CD4-positive, alpha-beta T cell treated with Interleukin-17A for 1 hour (primary cell): ENCODE results near the gene MED25.

Experiments used
- DNase-seq: peaks from one replicate; pipeline ENCODE4 v3.0.0-alpha.2; 2020

MED25 gene

GRCh38 chr19:49799271-49799797, 18.8 kb upstream of the MED25 start:
- DNase-seq: no peak

GRCh38 chr19:49799798-49800376, 18.2 kb upstream of the MED25 start:
- DNase-seq: peak; percentile 27

- DNase-seq: no peak
These were observed 17.3 kb upstream of the MED25 start for GRCh38 chr19:49800771-49801170.

DNA sequence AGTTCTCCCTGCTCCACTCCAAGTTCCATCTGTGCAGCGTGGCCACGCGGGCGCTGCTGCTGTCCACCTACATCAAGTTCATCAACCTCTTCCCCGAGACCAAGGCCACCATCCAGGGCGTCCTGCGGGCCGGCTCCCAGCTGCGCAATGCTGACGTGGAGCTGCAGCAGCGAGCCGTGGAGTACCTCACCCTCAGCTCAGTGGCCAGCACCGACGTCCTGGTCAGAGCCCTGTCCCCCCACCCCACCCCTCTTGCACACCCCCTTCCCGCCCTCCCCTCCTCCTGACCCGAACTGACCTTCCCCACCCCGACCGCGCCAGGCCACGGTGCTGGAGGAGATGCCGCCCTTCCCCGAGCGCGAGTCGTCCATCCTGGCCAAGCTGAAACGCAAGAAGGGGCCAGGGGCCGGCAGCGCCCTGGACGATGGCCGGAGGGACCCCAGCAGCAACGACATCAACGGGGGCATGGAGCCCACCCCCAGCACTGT, 16.6 kb upstream of the MED25 start:
- DNase-seq: no peak

- DNase-seq: no peak
These were observed 16.0 kb upstream of the MED25 start for GRCh38 chr19:49801966-49802661.

- DNase-seq: no peak
These were observed 15.1 kb upstream of the MED25 start for GRCh38 chr19:49802836-49803528.

GRCh38 chr19:49803529-49803856, 14.6 kb upstream of the MED25 start:
- DNase-seq: no peak

- DNase-seq: no peak
These were observed 12.1 kb upstream of the MED25 start for GRCh38 chr19:49805822-49806619.

GRCh38 chr19:49806620-49806959, 11.5 kb upstream of the MED25 start:
- DNase-seq: no peak

DNA sequence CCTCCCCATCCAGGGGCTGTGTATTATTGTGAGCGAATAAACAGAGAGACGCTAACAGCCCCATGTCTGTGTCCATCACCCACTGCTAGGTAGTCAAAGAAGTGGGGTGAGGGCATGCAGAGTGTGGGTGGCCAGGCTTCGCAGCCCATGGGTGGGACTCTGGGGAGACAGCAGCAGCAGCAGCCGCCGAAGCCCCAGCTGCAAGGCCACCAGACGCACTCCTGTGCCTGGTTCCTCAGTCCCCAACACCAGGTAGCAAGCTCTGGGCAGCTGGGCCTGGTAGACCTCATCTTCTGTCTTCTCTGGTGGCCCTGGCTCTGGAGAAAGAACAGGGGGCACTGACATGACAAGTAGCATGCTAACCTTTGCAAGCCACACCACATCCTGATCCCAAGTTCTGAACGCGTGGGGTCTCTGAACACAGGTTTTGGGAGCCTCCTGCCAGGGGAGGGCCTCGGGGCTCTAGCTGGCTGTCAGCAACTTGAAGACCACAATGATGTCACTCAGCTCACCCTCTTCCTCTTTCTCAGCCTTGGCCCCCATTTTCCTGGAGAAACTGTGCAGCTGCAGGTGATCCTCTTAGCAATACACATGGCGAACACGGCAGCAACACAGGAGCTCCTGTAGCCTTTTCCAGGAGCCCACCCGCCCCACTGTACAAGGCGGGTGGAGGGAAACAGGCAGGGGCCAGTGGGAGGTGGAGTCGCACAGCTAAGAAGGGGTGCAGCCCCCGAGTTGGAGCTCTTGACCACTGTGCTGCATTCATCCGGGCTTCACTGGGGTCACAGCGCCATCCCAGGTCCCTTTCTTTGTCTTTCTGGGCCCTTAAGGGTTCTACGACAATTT, 10.8 kb upstream of the MED25 start:
- no peak for DNase-seq

DNA sequence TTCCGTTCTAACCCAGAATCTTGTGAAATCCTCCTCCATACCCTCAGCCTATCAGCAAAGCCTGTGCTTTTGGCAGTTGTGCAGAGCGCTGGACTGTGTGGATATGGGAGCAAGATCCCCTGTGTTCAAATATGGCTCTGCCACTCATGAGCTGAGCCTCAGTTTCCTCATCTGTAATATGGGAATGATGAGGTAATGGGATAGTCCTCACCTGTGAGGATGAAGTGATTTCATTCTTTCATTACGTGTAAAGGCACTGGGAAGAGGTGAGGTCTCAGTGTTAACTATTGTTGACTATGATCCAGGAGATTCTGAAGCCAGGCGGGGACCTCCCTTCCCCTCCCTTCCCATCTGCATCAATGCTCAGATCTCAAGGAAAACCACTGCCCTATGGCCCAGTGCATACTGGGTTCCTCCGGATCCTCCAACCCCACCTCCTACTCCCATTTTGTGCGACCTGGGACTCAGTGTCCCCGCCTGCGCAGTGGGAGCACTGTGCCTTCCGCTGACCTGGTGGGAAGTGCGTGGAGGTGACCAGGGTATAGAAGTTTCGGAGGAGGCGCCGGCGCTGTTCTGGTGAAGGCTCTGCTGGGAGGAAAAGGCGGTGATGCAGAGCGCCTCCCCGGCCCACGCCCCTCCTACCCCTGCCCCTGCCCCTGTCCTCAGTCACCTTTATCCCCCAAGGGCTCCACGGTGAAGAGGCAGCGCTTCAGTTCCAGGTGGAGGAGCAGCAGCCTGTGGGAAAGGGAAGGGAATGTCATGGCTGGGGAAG, 10.0 kb upstream of the MED25 start:
- DNase-seq: no peak

DNA sequence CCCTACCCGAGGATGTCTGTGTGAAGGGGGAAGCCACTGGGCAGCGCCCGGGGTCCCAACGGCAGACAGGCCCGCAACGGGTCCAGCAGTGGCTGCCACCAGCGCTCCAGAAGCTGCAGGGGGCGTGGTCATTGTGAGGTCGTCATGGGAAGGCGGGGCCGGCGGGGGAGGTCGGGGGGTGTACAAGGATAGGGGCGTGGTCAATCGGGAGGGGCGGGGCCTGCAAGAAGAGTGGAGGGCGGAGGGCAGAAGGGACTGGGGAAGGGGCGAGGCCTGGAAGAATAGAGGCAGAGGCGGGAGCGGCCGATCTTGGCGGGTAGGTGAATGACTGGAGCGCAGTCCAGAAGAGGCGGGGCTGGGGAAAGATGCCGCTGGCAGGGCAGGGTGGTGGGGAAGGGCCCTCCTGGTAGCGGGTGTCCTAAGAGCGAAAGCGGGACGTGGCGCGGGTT, 9.4 kb upstream of the MED25 start:
- peak; percentile 93 for DNase-seq

DNA sequence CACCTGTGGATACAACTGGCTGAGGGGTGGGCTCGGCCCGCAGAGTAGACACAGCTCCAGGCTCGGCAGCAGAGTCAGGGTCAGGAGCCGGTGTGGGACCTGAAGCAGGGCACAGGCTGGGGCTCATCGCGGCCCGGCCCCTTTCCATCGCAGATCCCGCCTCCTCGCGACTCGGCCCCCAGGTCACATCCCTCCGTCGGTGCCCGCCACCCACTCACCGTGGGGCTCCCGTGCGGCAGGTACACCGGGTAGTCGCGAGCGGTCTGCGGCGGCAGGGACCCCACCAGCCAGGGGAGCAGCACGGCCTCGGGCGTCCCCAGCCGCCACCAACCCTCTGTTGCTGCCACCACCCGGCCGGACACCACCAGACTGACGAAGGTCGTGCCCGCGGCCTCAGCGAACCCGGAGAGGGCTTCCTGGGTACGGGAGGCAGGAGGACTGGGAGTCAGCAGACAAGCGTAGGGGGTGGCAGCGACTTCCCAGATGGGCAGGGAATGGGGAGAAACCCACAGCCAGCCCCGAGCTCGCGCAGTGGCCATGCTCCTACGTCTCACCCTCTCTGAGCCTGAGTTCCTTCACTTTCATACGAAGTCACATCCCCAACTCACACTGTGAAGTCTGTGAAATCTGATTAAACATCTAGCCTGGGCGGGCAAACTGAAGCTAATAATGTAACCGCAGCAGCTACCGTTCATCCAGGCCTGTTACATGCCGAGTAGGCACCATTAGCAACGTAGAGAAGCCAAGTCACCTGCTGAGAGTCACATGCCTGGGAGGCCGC, 8.7 kb upstream of the MED25 start:
- peak; percentile 70 for DNase-seq

DNA sequence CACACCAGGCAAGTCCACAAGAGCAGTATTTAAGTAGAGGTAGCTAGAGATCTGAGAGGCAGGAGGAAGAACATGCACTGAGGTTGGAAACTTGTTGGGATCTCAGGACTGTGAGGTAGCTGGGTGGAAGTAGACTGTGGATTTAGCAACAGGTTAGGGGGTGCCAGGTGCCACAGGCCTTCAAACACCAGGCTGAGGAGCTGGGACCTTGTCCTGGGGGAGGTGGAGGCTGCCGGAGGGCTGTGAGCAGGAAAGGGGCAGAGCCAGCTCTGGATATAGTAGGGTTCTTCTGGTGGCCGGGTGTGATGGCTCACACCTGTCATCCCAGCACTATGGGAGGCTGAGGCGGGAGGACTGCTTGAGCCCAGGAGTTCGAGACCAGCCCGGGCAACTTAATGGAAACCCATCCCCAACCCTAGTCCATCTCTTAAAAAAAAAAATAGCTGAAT, 8.1 kb upstream of the MED25 start:
- DNase-seq: no peak

DNA sequence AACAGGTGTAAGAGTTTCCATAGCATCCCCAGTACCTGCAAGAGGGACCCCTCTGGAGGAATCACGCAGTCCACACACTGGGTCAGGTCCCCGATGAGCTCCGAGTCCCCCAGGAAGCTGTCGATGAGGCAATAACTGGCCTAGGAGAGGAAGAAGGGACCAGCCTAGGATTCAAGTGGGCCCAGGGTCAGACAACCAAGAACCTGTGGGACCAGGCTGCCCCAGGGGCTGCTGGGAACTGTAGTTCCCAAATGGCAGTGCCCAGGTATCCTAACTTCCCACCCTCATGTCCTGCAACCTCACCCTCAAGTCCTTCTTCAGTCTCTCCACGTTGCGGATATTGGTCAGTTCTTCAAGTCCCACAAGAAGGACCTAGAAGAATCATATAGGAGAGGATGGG, 6.8 kb upstream of the MED25 start:
- DNase-seq: no peak

DNA sequence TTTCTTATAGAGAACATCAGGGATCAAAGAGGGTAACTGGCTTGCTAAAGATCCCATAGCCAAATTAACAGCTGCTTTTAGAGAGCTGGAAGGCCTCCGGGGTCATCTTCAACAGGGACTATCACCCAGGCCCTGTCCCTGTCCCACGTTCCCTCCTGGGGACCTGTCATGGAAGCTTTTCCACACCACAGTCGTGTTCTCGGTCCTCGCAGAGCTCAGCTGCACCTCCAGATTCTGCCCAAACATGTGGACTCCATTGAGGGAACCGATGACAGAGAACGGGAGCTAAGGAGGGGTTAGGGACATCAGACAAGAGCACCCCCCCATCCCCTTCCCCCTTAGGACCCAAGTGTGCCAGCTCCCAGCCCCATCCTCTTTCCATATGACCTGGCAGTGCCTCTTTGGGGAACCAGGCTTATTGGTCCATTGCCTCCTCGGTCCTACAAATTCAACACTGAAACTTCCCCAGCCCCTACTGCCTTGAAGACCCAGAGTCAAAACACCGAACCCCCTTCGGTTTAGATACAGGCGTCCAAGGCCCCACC, 5.6 kb upstream of the MED25 start:
- no peak for DNase-seq

GRCh38 chr19:49812997-49813861, 4.9 kb upstream of the MED25 start, which contains the start of gene FUZ:
Gene FUZ, minus strand, starts transcription at chr19:49813292. Its CDS starts 186 bp downstream, at chr19:49813106.
- peak; percentile 99 for DNase-seq

DNA sequence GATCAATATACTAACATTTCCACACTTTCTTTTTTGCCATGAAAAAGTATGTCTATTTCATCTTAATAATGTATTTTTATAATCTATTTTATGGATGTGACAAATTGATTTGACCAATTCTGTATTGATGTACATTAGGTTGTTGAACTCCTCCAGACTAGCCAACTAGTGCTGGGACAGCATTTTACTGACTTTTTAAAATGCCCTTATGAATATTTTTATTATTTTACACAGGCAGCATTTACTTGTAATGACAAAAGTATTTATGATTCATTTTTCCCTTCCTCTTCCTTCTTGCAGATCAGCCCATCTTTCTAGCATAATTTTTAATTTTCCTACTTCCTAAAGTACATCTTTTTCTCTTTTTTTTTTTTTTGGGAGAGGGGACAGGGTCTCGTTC, 4.1 kb upstream of the MED25 start:
- DNase-seq: no peak

DNA sequence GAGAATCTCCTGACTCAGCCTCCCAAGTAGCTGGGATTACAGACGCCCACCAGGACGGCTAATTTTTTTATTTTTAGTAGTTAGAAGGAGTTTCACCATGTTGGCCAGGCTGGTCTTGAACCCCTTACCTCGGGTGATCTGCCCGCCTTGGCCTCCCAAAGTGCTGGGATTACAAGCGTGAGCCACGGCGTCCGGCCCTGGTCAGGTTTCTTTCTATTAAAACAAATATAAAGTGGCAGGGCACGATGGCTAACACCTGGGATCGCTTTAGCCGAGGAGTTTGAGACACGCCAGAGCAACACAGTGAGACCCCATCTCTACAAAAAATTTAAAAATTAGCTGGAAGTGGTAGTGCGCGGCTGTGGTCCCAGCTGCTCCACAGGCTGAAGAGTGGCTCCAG, 1.5 kb upstream of the MED25 start:
- DNase-seq: no peak
